Stimulated activated effector memory CD8-positive, alpha-beta T cell treated with anti-CD3 and anti-CD28 coated beads, Interleukin-12 subunit alpha, Interleukin-12 subunit beta, amount 100 ng/mL, for 72 hours (primary cell): ENCODE measurements around the gene NOSTRIN.
"Not testable (repeated sequence)": the region's sequence is repeated elsewhere in the genome, so short reads cannot be mapped to it uniquely, and the experiment has no call there.

ENCODE experiments used
- ATAC-seq: fragments of 150-1000 bp; cut with Tn5 transposase; 2 replicates; pipeline ENCODE4 v1.10.0; 2021
- DNase-seq, 2 donors: peaks; one replicate each; pipeline ENCODE4 v3.0.0; 2021 to 2022; ENCODE audit warnings: low spot score in 2 of 2
- H3K27ac Mint-ChIP-seq: one replicate; pipeline ENCODE4 v1.8.0; 2022; ENCODE audit warnings: mild to moderate bottlenecking, mixed read lengths
- H3K36me3 Mint-ChIP-seq: one replicate; pipeline ENCODE4 v1.8.0; 2022; ENCODE audit warnings: mild to moderate bottlenecking, mixed read lengths
- H3K4me1 Mint-ChIP-seq: one replicate; pipeline ENCODE4 v1.8.0; 2022; ENCODE audit warnings: mixed read lengths
- H3K4me3 Mint-ChIP-seq: one replicate; pipeline ENCODE4 v1.8.0; 2022; ENCODE audit warnings: mild to moderate bottlenecking, mixed read lengths
- H3K9me3 Mint-ChIP-seq: one replicate; pipeline ENCODE4 v1.8.0; 2022; ENCODE audit warnings: mixed read lengths

NOSTRIN gene

GRCh38 chr2:168821992-168822391 is 19.6 kb downstream of the NOSTRIN start:
- ATAC-seq = no peak
- H3K4me3 Mint-ChIP-seq = no peak overlapping the region
- no peaks in the 10 kb centered on the region for H3K4me1 Mint-ChIP-seq
- no peaks in the 10 kb centered on the region for H3K9me3 Mint-ChIP-seq
- no peaks in the 10 kb centered on the region for H3K36me3 Mint-ChIP-seq
- no peak for DNase-seq
- H3K27ac Mint-ChIP-seq = no peak overlapping the region

- ATAC-seq = no peak
- H3K4me3 Mint-ChIP-seq = no peak overlapping the region
- H3K27ac Mint-ChIP-seq = no peak overlapping the region
- H3K36me3 Mint-ChIP-seq = no peaks in the 10 kb centered on the region
- DNase-seq = no peak
- H3K4me1 Mint-ChIP-seq = no peaks in the 10 kb centered on the region
- no peaks in the 10 kb centered on the region for H3K9me3 Mint-ChIP-seq
Measured at GRCh38 chr2:168825126-168825525, 22.7 kb downstream of the NOSTRIN start.

GRCh38 chr2:168830958-168831357 is 28.5 kb downstream of the NOSTRIN start:
- no peak for ATAC-seq
- Mint-ChIP-seq H3K4me3 (no peak overlapping the region), H3K4me1 (no peaks in the 10 kb centered on the region)

GRCh38 chr2:168831662-168832061 is 29.2 kb downstream of the NOSTRIN start:
- no peak for DNase-seq
- no peaks in the 10 kb centered on the region for H3K9me3 Mint-ChIP-seq
- H3K4me3 Mint-ChIP-seq = no peak overlapping the region
- no peak for ATAC-seq
- H3K36me3 Mint-ChIP-seq = no peaks in the 10 kb centered on the region
- no peaks in the 10 kb centered on the region for H3K4me1 Mint-ChIP-seq
- no peak overlapping the region for H3K27ac Mint-ChIP-seq

More at GRCh38 chr2:168830958-168831357, 28.5 kb downstream of the NOSTRIN start:
- Mint-ChIP-seq H3K36me3 (no peaks in the 10 kb centered on the region), H3K9me3 (no peaks in the 10 kb centered on the region), H3K27ac (no peak overlapping the region)
- no peak for DNase-seq

- ATAC-seq = no peak
- no peaks in the 10 kb centered on the region for H3K9me3 Mint-ChIP-seq
- H3K4me1 Mint-ChIP-seq = no peaks in the 10 kb centered on the region
- H3K4me3 Mint-ChIP-seq = no peak overlapping the region
- no peak for DNase-seq
- no peaks in the 10 kb centered on the region for H3K36me3 Mint-ChIP-seq
- H3K27ac Mint-ChIP-seq = no peak overlapping the region
Measured at GRCh38 chr2:168835969-168836368, 33.5 kb downstream of the NOSTRIN start.

GRCh38 chr2:168841445-168841844 is 39.0 kb downstream of the NOSTRIN start:
- DNase-seq (no peak), ATAC-seq (no peak)
- H3K36me3 Mint-ChIP-seq = peaks cover 4% of the 10 kb centered on the region
- no peak overlapping the region for H3K27ac Mint-ChIP-seq
- H3K4me3 Mint-ChIP-seq = no peak overlapping the region
- H3K4me1 Mint-ChIP-seq = no peaks in the 10 kb centered on the region
- H3K9me3 Mint-ChIP-seq = no peaks in the 10 kb centered on the region

GRCh38 chr2:168843253-168843652 is 40.8 kb downstream of the NOSTRIN start:
- Mint-ChIP-seq H3K9me3 (no peaks in the 10 kb centered on the region), H3K4me3 (no peak overlapping the region), H3K27ac (no peak overlapping the region), H3K4me1 (no peaks in the 10 kb centered on the region), H3K36me3 (peaks cover 4% of the 10 kb centered on the region)
- DNase-seq (no peak), ATAC-seq (no peak)

- Mint-ChIP-seq H3K4me1 (no peaks in the 10 kb centered on the region), H3K36me3 (peaks cover 4% of the 10 kb centered on the region), H3K27ac (no peak overlapping the region), H3K4me3 (no peak overlapping the region), H3K9me3 (no peaks in the 10 kb centered on the region)
- DNase-seq (no peak), ATAC-seq (no peak)
Measured at GRCh38 chr2:168848225-168848624, 45.8 kb downstream of the NOSTRIN start.

- no peak for DNase-seq
- Mint-ChIP-seq H3K27ac (no peak overlapping the region), H3K4me1 (no peaks in the 10 kb centered on the region), H3K9me3 (no peaks in the 10 kb centered on the region), H3K36me3 (peaks cover 4% of the 10 kb centered on the region), H3K4me3 (no peak overlapping the region)
- ATAC-seq = peak; percentile 53
Measured at GRCh38 chr2:168849610-168850009, 47.2 kb downstream of the NOSTRIN start.

GRCh38 chr2:168850846-168851245 is 48.4 kb downstream of the NOSTRIN start:
- H3K4me3 Mint-ChIP-seq = no peak overlapping the region
- DNase-seq (no peak), ATAC-seq (no peak)
- peaks cover 1% of the 10 kb centered on the region for H3K36me3 Mint-ChIP-seq
- H3K4me1 Mint-ChIP-seq = no peaks in the 10 kb centered on the region
- H3K27ac Mint-ChIP-seq = no peak overlapping the region
- H3K9me3 Mint-ChIP-seq = no peaks in the 10 kb centered on the region

- H3K36me3 Mint-ChIP-seq = no peaks in the 10 kb centered on the region
- no peaks in the 10 kb centered on the region for H3K4me1 Mint-ChIP-seq
- no peak for ATAC-seq
- DNase-seq = no peak
- no peak overlapping the region for H3K27ac Mint-ChIP-seq
- H3K4me3 Mint-ChIP-seq = no peak overlapping the region
- H3K9me3 Mint-ChIP-seq = no peaks in the 10 kb centered on the region
Measured at GRCh38 chr2:168851674-168852320, 49.4 kb downstream of the NOSTRIN start.

GRCh38 chr2:168852481-168852880 is 50.0 kb downstream of the NOSTRIN start:
- Mint-ChIP-seq H3K4me3 (no peak overlapping the region), H3K4me1 (no peaks in the 10 kb centered on the region), H3K27ac (no peak overlapping the region), H3K36me3 (no peaks in the 10 kb centered on the region), H3K9me3 (no peaks in the 10 kb centered on the region)
- ATAC-seq (no peak), DNase-seq (no peak)

GRCh38 chr2:168853471-168853870 is 51.0 kb downstream of the NOSTRIN start:
- ATAC-seq (no peak), DNase-seq (no peak)
- no peaks in the 10 kb centered on the region for H3K9me3 Mint-ChIP-seq
- H3K27ac Mint-ChIP-seq = no peak overlapping the region
- no peaks in the 10 kb centered on the region for H3K36me3 Mint-ChIP-seq
- no peaks in the 10 kb centered on the region for H3K4me1 Mint-ChIP-seq
- H3K4me3 Mint-ChIP-seq = no peak overlapping the region

- Mint-ChIP-seq H3K4me1 (no peaks in the 10 kb centered on the region), H3K36me3 (no peaks in the 10 kb centered on the region), H3K9me3 (no peaks in the 10 kb centered on the region), H3K4me3 (no peak overlapping the region), H3K27ac (no peak overlapping the region)
- DNase-seq = no peak
- ATAC-seq = no peak
Measured at GRCh38 chr2:168854651-168855050, 52.2 kb downstream of the NOSTRIN start.

GRCh38 chr2:168855601-168856000 is 53.2 kb downstream of the NOSTRIN start:
- Mint-ChIP-seq H3K36me3 (no peaks in the 10 kb centered on the region), H3K9me3 (no peaks in the 10 kb centered on the region), H3K4me1 (no peaks in the 10 kb centered on the region), H3K4me3 (no peak overlapping the region), H3K27ac (no peak overlapping the region)
- DNase-seq (no peak), ATAC-seq (no peak)

GRCh38 chr2:168858146-168858545 is 55.7 kb downstream of the NOSTRIN start:
- no peak for DNase-seq
- Mint-ChIP-seq H3K36me3 (no peaks in the 10 kb centered on the region), H3K9me3 (no peaks in the 10 kb centered on the region), H3K27ac (no peak overlapping the region), H3K4me3 (no peak overlapping the region), H3K4me1 (no peaks in the 10 kb centered on the region)
- ATAC-seq = no peak

- not testable (repeated sequence) for H3K36me3 Mint-ChIP-seq, DNase-seq, H3K9me3 Mint-ChIP-seq, H3K27ac Mint-ChIP-seq, ATAC-seq, H3K4me1 Mint-ChIP-seq, H3K4me3 Mint-ChIP-seq
Measured at GRCh38 chr2:168867164-168867563, 64.7 kb downstream of the NOSTRIN start.
